ENCODE data around the gene PHYKPL. TPM values are rescaled to one million over a fixed set of nuclear protein-coding genes. Genes with fewer than 3 reads are reported as not detected.

PHYKPL gene
- total RNA-seq, 1 experiment from 2014 or later, result 43.2 TPM

DNA sequence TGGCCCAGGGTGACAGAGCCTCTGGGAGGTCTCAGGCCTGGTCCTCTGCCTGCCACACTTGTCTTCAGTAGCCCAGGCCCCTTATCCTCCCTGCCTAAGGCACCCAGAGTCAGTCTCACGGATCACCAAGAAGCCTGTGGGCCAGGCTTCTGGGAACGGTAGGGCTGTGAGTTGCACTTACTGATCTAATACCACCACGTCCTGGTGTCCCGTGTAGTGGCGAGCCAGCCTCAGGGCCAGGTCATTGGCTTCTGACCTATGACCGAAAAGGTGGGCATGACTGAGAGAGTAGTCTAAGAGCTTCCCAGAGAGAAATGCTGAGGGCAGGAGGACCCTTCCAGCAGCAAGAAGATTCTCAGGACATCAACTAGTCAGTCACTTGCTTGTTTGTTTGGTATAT is 7.4 kb downstream of the PHYKPL start:
- CTCF ChIA-PET, result no interaction called here
- no peaks in the 10 kb centered on the region for H3K9me3 ChIP-seq (ENCODE audit: control insufficient read depth, insufficient read depth, low read depth, low read length)
- H3K27ac ChIP-seq (ENCODE audit: low read length), result no peak overlapping the region
- H3K4me3 ChIP-seq (ENCODE audit: low read depth in 2 of 2, low read length in 2 of 2), result no peak overlapping the region
- DNase-seq (ENCODE audit: low read depth, low spot score) (no peak), ATAC-seq (no peak)
- POLR2A ChIA-PET, result no interaction called here
- H3K36me3 ChIP-seq (ENCODE audit: control insufficient read depth, insufficient read depth, low read length), result no peaks in the 10 kb centered on the region
- H3K4me1 ChIP-seq (ENCODE audit: control insufficient read depth, insufficient read depth, low read length), result no peaks in the 10 kb centered on the region
- in situ Hi-C loops (cut with HindIII; ENCODE audit: low pct_unique_long_range_greater_than_20kb, low sequenced_read_pairs) (no loop called here), intact Hi-C loops (cut with micrococcal nuclease; ENCODE audit: unreplicated experiment) (no loop called here)
- TF ChIP-seq SIN3A (IDR thresholded peaks at IDR 0.05; ENCODE audit: borderline replicate concordance, insufficient read depth, low read depth, low read length), result no peak
- TF ChIP-seq CTCF (IDR thresholded peaks at IDR 0.05), result no peak
- TF ChIP-seq TCF7L2 (IDR thresholded peaks at IDR 0.05; ENCODE audit: low read depth, low read length), result no peak
- TF ChIP-seq, protein P1, sequence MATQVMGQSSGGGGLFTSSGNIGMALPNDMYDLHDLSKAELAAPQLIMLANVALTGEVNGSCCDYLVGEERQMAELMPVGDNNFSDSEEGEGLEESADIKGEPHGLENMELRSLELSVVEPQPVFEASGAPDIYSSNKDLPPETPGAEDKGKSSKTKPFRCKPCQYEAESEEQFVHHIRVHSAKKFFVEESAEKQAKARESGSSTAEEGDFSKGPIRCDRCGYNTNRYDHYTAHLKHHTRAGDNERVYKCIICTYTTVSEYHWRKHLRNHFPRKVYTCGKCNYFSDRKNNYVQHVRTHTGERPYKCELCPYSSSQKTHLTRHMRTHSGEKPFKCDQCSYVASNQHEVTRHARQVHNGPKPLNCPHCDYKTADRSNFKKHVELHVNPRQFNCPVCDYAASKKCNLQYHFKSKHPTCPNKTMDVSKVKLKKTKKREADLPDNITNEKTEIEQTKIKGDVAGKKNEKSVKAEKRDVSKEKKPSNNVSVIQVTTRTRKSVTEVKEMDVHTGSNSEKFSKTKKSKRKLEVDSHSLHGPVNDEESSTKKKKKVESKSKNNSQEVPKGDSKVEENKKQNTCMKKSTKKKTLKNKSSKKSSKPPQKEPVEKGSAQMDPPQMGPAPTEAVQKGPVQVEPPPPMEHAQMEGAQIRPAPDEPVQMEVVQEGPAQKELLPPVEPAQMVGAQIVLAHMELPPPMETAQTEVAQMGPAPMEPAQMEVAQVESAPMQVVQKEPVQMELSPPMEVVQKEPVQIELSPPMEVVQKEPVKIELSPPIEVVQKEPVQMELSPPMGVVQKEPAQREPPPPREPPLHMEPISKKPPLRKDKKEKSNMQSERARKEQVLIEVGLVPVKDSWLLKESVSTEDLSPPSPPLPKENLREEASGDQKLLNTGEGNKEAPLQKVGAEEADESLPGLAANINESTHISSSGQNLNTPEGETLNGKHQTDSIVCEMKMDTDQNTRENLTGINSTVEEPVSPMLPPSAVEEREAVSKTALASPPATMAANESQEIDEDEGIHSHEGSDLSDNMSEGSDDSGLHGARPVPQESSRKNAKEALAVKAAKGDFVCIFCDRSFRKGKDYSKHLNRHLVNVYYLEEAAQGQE (IDR thresholded peaks at IDR 0.05; ENCODE audit: insufficient read depth in 1 of 2, low read depth in 2 of 2, low read length in 1 of 2), result no peak
- no peak for TF ChIP-seq POLR2AphosphoS5 (IDR thresholded peaks at IDR 0.05; ENCODE audit: low read depth, low read length)
- no peaks in the 10 kb centered on the region for H3K27me3 ChIP-seq (ENCODE audit: control insufficient read depth, insufficient read depth, low read length)
- no TSS peak for BruUV-seq (replicated peaks)

DNA sequence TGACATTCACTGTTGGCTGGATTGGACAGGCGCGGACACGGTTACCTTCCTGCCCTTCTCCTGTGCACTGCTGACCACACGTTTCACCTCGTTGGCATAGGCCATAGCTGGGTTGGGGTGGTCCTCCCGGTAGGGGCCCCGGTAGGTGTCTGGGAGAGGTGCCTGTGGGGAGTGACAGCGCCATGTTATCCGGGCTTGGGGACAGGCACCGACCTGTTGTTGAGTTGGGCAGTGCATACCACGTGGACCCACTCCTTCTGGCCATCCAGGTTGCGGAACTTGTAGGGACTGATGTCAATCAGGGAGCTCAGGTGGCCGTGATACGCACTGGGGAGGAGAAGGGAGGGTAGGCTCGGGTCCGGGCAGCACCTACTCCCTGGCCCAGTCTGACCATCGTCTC is 8.2 kb downstream of the PHYKPL start:
- H3K27ac ChIP-seq (ENCODE audit: low read length), result no peak overlapping the region
- no peaks in the 10 kb centered on the region for H3K36me3 ChIP-seq (ENCODE audit: control insufficient read depth, insufficient read depth, low read length)
- TF ChIP-seq, protein P1 (IDR thresholded peaks at IDR 0.05; ENCODE audit: insufficient read depth in 1 of 2, low read depth in 2 of 2, low read length in 1 of 2), result no peak
- TF ChIP-seq SIN3A (IDR thresholded peaks at IDR 0.05; ENCODE audit: borderline replicate concordance, insufficient read depth, low read depth, low read length) (no peak), POLR2AphosphoS5 (IDR thresholded peaks at IDR 0.05; ENCODE audit: low read depth, low read length) (no peak), CTCF (IDR thresholded peaks at IDR 0.05) (no peak), TCF7L2 (IDR thresholded peaks at IDR 0.05; ENCODE audit: low read depth, low read length) (no peak)
- ChIA-PET CTCF (no interaction called here), POLR2A (no interaction called here)
- H3K4me1 ChIP-seq (ENCODE audit: control insufficient read depth, insufficient read depth, low read length), result no peaks in the 10 kb centered on the region
- DNase-seq (ENCODE audit: low read depth, low spot score), result no peak
- no TSS peak for BruUV-seq (replicated peaks)
- no peaks in the 10 kb centered on the region for H3K27me3 ChIP-seq (ENCODE audit: control insufficient read depth, insufficient read depth, low read length)
- no peak overlapping the region for H3K4me3 ChIP-seq (ENCODE audit: low read depth in 2 of 2, low read length in 2 of 2)
- intact Hi-C loops (cut with micrococcal nuclease; ENCODE audit: unreplicated experiment), result no loop called here
- no peaks in the 10 kb centered on the region for H3K9me3 ChIP-seq (ENCODE audit: control insufficient read depth, insufficient read depth, low read depth, low read length)
- in situ Hi-C loops (cut with HindIII; ENCODE audit: low pct_unique_long_range_greater_than_20kb, low sequenced_read_pairs), result no loop called here
- ATAC-seq, result no peak
